ENCODE results near the gene ESRP2. TPM values are rescaled to one million over a fixed set of nuclear protein-coding genes. Genes with fewer than 3 reads are reported as not detected.

ESRP2 gene
- total RNA-seq, 1 experiment from 2014 or later: 48.8 TPM

- no peak overlapping the region for H3K4me3 Mint-ChIP-seq (ENCODE audit: unreplicated experiment)
- no peak overlapping the region for H3K27ac Mint-ChIP-seq (ENCODE audit: low read depth, unreplicated experiment)
- H3K36me3 Mint-ChIP-seq (ENCODE audit: insufficient read depth, unreplicated experiment): peaks cover 13% of the 10 kb centered on the region
- no TSS peak for BruUV-seq (replicated peaks)
- no peak for DNase-seq (ENCODE audit: unreplicated experiment)
- H3K27me3 Mint-ChIP-seq (ENCODE audit: insufficient read depth, unreplicated experiment): no peaks in the 10 kb centered on the region
- H3K9me3 Mint-ChIP-seq (ENCODE audit: unreplicated experiment): no peaks in the 10 kb centered on the region
- TF ChIP-seq CTCF (IDR thresholded peaks at IDR 0.05; ENCODE audit: unreplicated experiment): no peak
- ChIA-PET POLR2A (interaction anchor here (1.5 kb wide), 1 partner anchor 14 kb away, joined by 7 read pairs; no protein-coding TSS in a partner anchor), CTCF (interaction anchor here (0.6 to 2.6 kb wide), 6 partner anchors 10 to 288 kb away, joined by 3 to 31 read pairs (median 6); partner anchors contain the start of gene SLC7A6)
- intact Hi-C loops (cut with micrococcal nuclease): no loop called here
- H3K4me1 Mint-ChIP-seq (ENCODE audit: insufficient read depth, unreplicated experiment): no peaks in the 10 kb centered on the region
Measured at GRCh38 chr16:68252383-68252782, 16.5 kb upstream of the ESRP2 start.

GRCh38 chr16:68251832-68252231 is 15.9 kb upstream of the ESRP2 start:
- Mint-ChIP-seq H3K9me3 (ENCODE audit: unreplicated experiment) (no peaks in the 10 kb centered on the region), H3K4me3 (ENCODE audit: unreplicated experiment) (no peak overlapping the region), H3K4me1 (ENCODE audit: insufficient read depth, unreplicated experiment) (peaks cover under 1% of the 10 kb centered on the region), H3K27ac (ENCODE audit: low read depth, unreplicated experiment) (no peak overlapping the region), H3K27me3 (ENCODE audit: insufficient read depth, unreplicated experiment) (no peaks in the 10 kb centered on the region), H3K36me3 (ENCODE audit: insufficient read depth, unreplicated experiment) (peaks cover 14% of the 10 kb centered on the region)
- ChIA-PET CTCF (interaction anchor here (0.6 to 2.6 kb wide), 6 partner anchors 10 to 78 kb away, joined by 3 to 31 read pairs (median 6); partner anchors contain the start of gene SLC7A6), POLR2A (interaction anchor here (1.5 kb wide), 1 partner anchor 14 kb away, joined by 7 read pairs; no protein-coding TSS in a partner anchor)
- DNase-seq (ENCODE audit: unreplicated experiment): no peak
- intact Hi-C loops (cut with micrococcal nuclease): no loop called here
- TF ChIP-seq CTCF (IDR thresholded peaks at IDR 0.05; ENCODE audit: unreplicated experiment): no peak
- no TSS peak for BruUV-seq (replicated peaks)

- Mint-ChIP-seq H3K27ac (ENCODE audit: low read depth, unreplicated experiment) (no peak overlapping the region), H3K9me3 (ENCODE audit: unreplicated experiment) (no peaks in the 10 kb centered on the region), H3K4me3 (ENCODE audit: unreplicated experiment) (no peak overlapping the region), H3K4me1 (ENCODE audit: insufficient read depth, unreplicated experiment) (peaks cover 9% of the 10 kb centered on the region), H3K27me3 (ENCODE audit: insufficient read depth, unreplicated experiment) (no peaks in the 10 kb centered on the region), H3K36me3 (ENCODE audit: insufficient read depth, unreplicated experiment) (peaks cover 14% of the 10 kb centered on the region)
- intact Hi-C loops (cut with micrococcal nuclease): no loop called here
- no TSS peak for BruUV-seq (replicated peaks)
- no peak for TF ChIP-seq CTCF (IDR thresholded peaks at IDR 0.05; ENCODE audit: unreplicated experiment)
- ChIA-PET CTCF (interaction anchor here (0.7 to 2.6 kb wide), 5 partner anchors 11 to 270 kb away, joined by 3 to 31 read pairs (median 4); no protein-coding TSS in a partner anchor), POLR2A (interaction anchor here (0.9 to 1.5 kb wide), 3 partner anchors 11 to 60 kb away, joined by 3 to 7 read pairs (median 4); partner anchors contain the start of genes PRMT7 and SLC7A6OS)
- no peak for DNase-seq (ENCODE audit: unreplicated experiment)
Measured at GRCh38 chr16:68250951-68251350, 15.0 kb upstream of the ESRP2 start.

DNA sequence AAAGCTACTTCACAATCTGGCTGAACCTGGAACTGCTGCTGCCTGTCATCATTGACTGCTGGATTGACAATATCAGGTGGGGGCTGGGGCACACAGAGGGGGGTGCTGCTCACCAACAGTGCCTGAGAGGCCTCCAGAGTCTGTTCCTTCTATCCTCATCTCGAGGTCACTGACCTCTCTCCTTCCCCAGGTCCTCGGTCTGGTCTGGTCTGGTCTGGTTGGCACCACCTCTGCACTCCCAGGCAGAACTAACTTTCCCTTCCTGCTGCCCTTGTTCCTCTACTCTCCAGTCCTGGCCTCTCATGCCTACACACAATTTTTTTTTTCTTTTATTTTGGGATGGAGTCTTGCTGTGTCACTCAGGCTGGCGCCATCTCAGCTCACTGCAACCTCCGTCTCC is 13.4 kb upstream of the ESRP2 start:
- no TSS peak for BruUV-seq (replicated peaks)
- H3K4me1 Mint-ChIP-seq (ENCODE audit: insufficient read depth, unreplicated experiment): peaks cover 9% of the 10 kb centered on the region
- no peak for DNase-seq (ENCODE audit: unreplicated experiment)
- CTCF ChIA-PET: interaction anchor here (0.6 to 1.5 kb wide), 3 partner anchors 9 to 80 kb away, joined by 4 to 6 read pairs (median 4); no protein-coding TSS in a partner anchor
- POLR2A ChIA-PET: interaction anchor here (1.2 kb wide), 1 partner anchor 8 kb away, joined by 3 read pairs; no protein-coding TSS in a partner anchor
- no peak overlapping the region for H3K4me3 Mint-ChIP-seq (ENCODE audit: unreplicated experiment)
- peaks cover 14% of the 10 kb centered on the region for H3K36me3 Mint-ChIP-seq (ENCODE audit: insufficient read depth, unreplicated experiment)
- no peaks in the 10 kb centered on the region for H3K9me3 Mint-ChIP-seq (ENCODE audit: unreplicated experiment)
- no peak for TF ChIP-seq CTCF (IDR thresholded peaks at IDR 0.05; ENCODE audit: unreplicated experiment)
- H3K27ac Mint-ChIP-seq (ENCODE audit: low read depth, unreplicated experiment): no peak overlapping the region
- no peaks in the 10 kb centered on the region for H3K27me3 Mint-ChIP-seq (ENCODE audit: insufficient read depth, unreplicated experiment)
- intact Hi-C loops (cut with micrococcal nuclease): no loop called here

All from MCF 10A (cell line).